Duodenal mucosa (tissue), 2 donors: Measurements from ENCODE around the gene USP30.

ENCODE experiments used
- H3K27ac ChIP-seq: one replicate; pipeline ENCODE4 v1.7.0; 2013; ENCODE audit warnings: low read depth, low read length
- H3K27me3 ChIP-seq, 2 donors: one replicate each; pipeline ENCODE4 v1.7.0; 2013; ENCODE audit warnings: low read length in 2 of 2, control low read depth in 1 of 2; ENCODE audit not compliant: insufficient read depth in 2 of 2, control insufficient read depth in 1 of 2
- H3K36me3 ChIP-seq, 2 donors: one replicate each; pipeline ENCODE4 v1.7.0; 2013; ENCODE audit warnings: low read length in 2 of 2, control low read depth in 1 of 2; ENCODE audit not compliant: insufficient read depth in 2 of 2, control insufficient read depth in 1 of 2
- H3K4me1 ChIP-seq, 2 donors: one replicate each; pipeline ENCODE4 v1.7.0; 2013; ENCODE audit warnings: low read length in 2 of 2, control low read depth in 1 of 2; ENCODE audit not compliant: insufficient read depth in 2 of 2, control insufficient read depth in 1 of 2
- H3K4me3 ChIP-seq, 2 donors: one replicate each; pipeline ENCODE4 v1.7.0; 2013; ENCODE audit warnings: low read length in 2 of 2, low read depth in 1 of 2
- H3K9ac ChIP-seq, 2 donors: one replicate each; pipeline ENCODE4 v1.7.0; 2013; ENCODE audit warnings: low read length in 2 of 2, low read depth in 1 of 2
- H3K9me3 ChIP-seq, 2 donors: one replicate each; pipeline ENCODE4 v1.7.0; 2013; ENCODE audit warnings: low read length in 2 of 2, control low read depth in 1 of 2; ENCODE audit not compliant: control insufficient read depth in 1 of 2

Gene USP30

GRCh38 chr12:109093022-109093918 is 40.9 kb downstream of the USP30 start, which contains the start of gene ALKBH2:
Gene ALKBH2 (minus strand): TSS chr12:109093472. CDS start chr12:109092786, 686 bp downstream.
- peak within 1 kb of the TSS; percentile 61 to 88 for H3K9ac ChIP-seq
- no peaks in the 10 kb centered on the region for H3K27me3 ChIP-seq
- peaks cover 5 to 10% of the 10 kb centered on the region in 2 donors for H3K36me3 ChIP-seq
- H3K9me3 ChIP-seq: no peaks in the 10 kb centered on the region
- H3K4me1 ChIP-seq: peaks cover 15 to 28% of the 10 kb centered on the region in 2 donors
- peak within 1 kb of the TSS; percentile 78 to 88 for H3K4me3 ChIP-seq
- no peak within 1 kb of the TSS for H3K27ac ChIP-seq

- Histone ChIP-seq H3K9ac (no peak overlapping the region), H3K36me3 (peaks cover 3 to 7% of the 10 kb centered on the region in 2 donors), H3K27me3 (no peaks in the 10 kb centered on the region), H3K4me1 (peaks cover 27 to 37% of the 10 kb centered on the region in 2 donors), H3K4me3 (peak overlapping the region in 1 of 2 donors; percentile 58), H3K27ac (no peak overlapping the region), H3K9me3 (no peaks in the 10 kb centered on the region)
These were observed 44.7 kb downstream of the USP30 start for GRCh38 chr12:109097140-109097434.

GRCh38 chr12:109097435-109098182 is 45.2 kb downstream of the USP30 start, which contains the start of gene UNG:
Gene UNG (plus strand): TSS chr12:109097597. CDS start chr12:109097680, 83 bp downstream.
- no peaks in the 10 kb centered on the region for H3K27me3 ChIP-seq
- peak within 1 kb of the TSS; percentile 87 to 95 for H3K4me3 ChIP-seq
- H3K4me1 ChIP-seq: peaks cover 22 to 32% of the 10 kb centered on the region in 2 donors
- peak within 1 kb of the TSS; percentile 73 to 74 for H3K9ac ChIP-seq
- H3K27ac ChIP-seq: peak within 1 kb of the TSS; percentile 71
- H3K36me3 ChIP-seq: peaks cover 3 to 12% of the 10 kb centered on the region in 2 donors
- H3K9me3 ChIP-seq: no peaks in the 10 kb centered on the region

- peaks cover 4 to 16% of the 10 kb centered on the region in 2 donors for H3K36me3 ChIP-seq
- peaks cover 16 to 26% of the 10 kb centered on the region in 2 donors for H3K4me1 ChIP-seq
These were observed 45.8 kb downstream of the USP30 start for GRCh38 chr12:109098183-109098604.

GRCh38 chr12:109098651-109099050 is 46.3 kb downstream of the USP30 start:
- Histone ChIP-seq H3K36me3 (peaks cover 8 to 21% of the 10 kb centered on the region in 2 donors), H3K4me3 (peak overlapping the region; percentile 87 to 95), H3K27ac (peak overlapping the region; percentile 71), H3K4me1 (peaks cover 16 to 22% of the 10 kb centered on the region in 2 donors), H3K9me3 (no peaks in the 10 kb centered on the region), H3K9ac (peak overlapping the region; percentile 73 to 74), H3K27me3 (no peaks in the 10 kb centered on the region)

More at GRCh38 chr12:109098183-109098604, 45.8 kb downstream of the USP30 start:
- Histone ChIP-seq H3K27ac (peak overlapping the region; percentile 71), H3K4me3 (peak overlapping the region; percentile 87 to 95), H3K9me3 (no peaks in the 10 kb centered on the region), H3K27me3 (no peaks in the 10 kb centered on the region), H3K9ac (peak overlapping the region; percentile 73 to 74)

GRCh38 chr12:109099431-109100020 is 47.1 kb downstream of the USP30 start:
- Histone ChIP-seq H3K9me3 (no peaks in the 10 kb centered on the region), H3K4me1 (peaks cover 16 to 21% of the 10 kb centered on the region in 2 donors), H3K4me3 (peak overlapping the region; percentile 21 to 95), H3K27ac (no peak overlapping the region), H3K9ac (peak overlapping the region; percentile 73 to 74), H3K36me3 (peaks cover 14 to 28% of the 10 kb centered on the region in 2 donors), H3K27me3 (no peaks in the 10 kb centered on the region)

GRCh38 chr12:109100741-109101140 is 48.4 kb downstream of the USP30 start:
- Histone ChIP-seq H3K4me1 (peaks cover 16 to 21% of the 10 kb centered on the region in 2 donors), H3K27ac (no peak overlapping the region), H3K36me3 (peaks cover 21 to 39% of the 10 kb centered on the region in 2 donors), H3K9me3 (no peaks in the 10 kb centered on the region), H3K27me3 (no peaks in the 10 kb centered on the region), H3K4me3 (no peak overlapping the region), H3K9ac (no peak overlapping the region)

- H3K4me1 ChIP-seq: peaks cover 16 to 17% of the 10 kb centered on the region in 2 donors
- no peaks in the 10 kb centered on the region for H3K27me3 ChIP-seq
- H3K4me3 ChIP-seq: no peak overlapping the region
- H3K9ac ChIP-seq: no peak overlapping the region
- peaks cover 27 to 52% of the 10 kb centered on the region in 2 donors for H3K36me3 ChIP-seq
- no peak overlapping the region for H3K27ac ChIP-seq
- no peaks in the 10 kb centered on the region for H3K9me3 ChIP-seq
These were observed 50.1 kb downstream of the USP30 start for GRCh38 chr12:109102491-109102890.

GRCh38 chr12:109105176-109105575 is 52.8 kb downstream of the USP30 start:
- Histone ChIP-seq H3K9ac (no peak overlapping the region), H3K36me3 (peaks cover 31 to 72% of the 10 kb centered on the region in 2 donors), H3K4me3 (no peak overlapping the region), H3K4me1 (peaks cover 1 to 3% of the 10 kb centered on the region in 2 donors), H3K27ac (no peak overlapping the region), H3K27me3 (no peaks in the 10 kb centered on the region), H3K9me3 (no peaks in the 10 kb centered on the region)
